ENCODE data around the gene PPP1R9A.

Gene PPP1R9A

GRCh38 chr7:94933256-94933990 lies 26.0 kb downstream of the PPP1R9A start:
- H3K27ac ChIP-seq: no peak overlapping the region
- no peak for TF ChIP-seq CTCF (conservative IDR thresholded peaks at IDR 0.05)

GRCh38 chr7:94939395-94939794 lies 32.0 kb downstream of the PPP1R9A start:
- no peak overlapping the region for H3K27ac ChIP-seq
- TF ChIP-seq CTCF (conservative IDR thresholded peaks at IDR 0.05): no peak

GRCh38 chr7:94940241-94940640 lies 32.8 kb downstream of the PPP1R9A start:
- TF ChIP-seq CTCF (conservative IDR thresholded peaks at IDR 0.05): no peak
- H3K27ac ChIP-seq: no peak overlapping the region

GRCh38 chr7:94941844-94942632 lies 34.6 kb downstream of the PPP1R9A start:
- H3K27ac ChIP-seq: no peak overlapping the region

GRCh38 chr7:94943134-94943533 lies 35.7 kb downstream of the PPP1R9A start:
- H3K27ac ChIP-seq: no peak overlapping the region
- TF ChIP-seq CTCF (conservative IDR thresholded peaks at IDR 0.05): no peak

More at GRCh38 chr7:94941844-94942632, 34.6 kb downstream of the PPP1R9A start:
- TF ChIP-seq CTCF (conservative IDR thresholded peaks at IDR 0.05): no peak

- no peak for TF ChIP-seq CTCF (conservative IDR thresholded peaks at IDR 0.05)
- H3K27ac ChIP-seq: no peak overlapping the region
Observed at GRCh38 chr7:94949532-94949931, 42.1 kb downstream of the PPP1R9A start.

- H3K27ac ChIP-seq: no peak overlapping the region
- no peak for TF ChIP-seq CTCF (conservative IDR thresholded peaks at IDR 0.05)
Observed at GRCh38 chr7:94955807-94956206, 48.4 kb downstream of the PPP1R9A start.
